ENCODE measurements around the gene RPL28. TPM values are rescaled to one million over a fixed set of nuclear protein-coding genes. Genes with fewer than 3 reads are reported as not detected.
A peak's percentile ranks its signal among the peaks of the same experiment; 100 is the strongest.

Gene RPL28
- total RNA-seq, 1 donor from 2014 or later: 1,017 TPM

- Histone ChIP-seq H3K9me3 (ENCODE audit: low read depth) (no peaks in the 10 kb centered on the region), H3K36me3 (no peaks in the 10 kb centered on the region), H3K79me2 (ENCODE audit: low read depth) (peaks cover 26% of the 10 kb centered on the region), H3K27ac (peak overlapping the region; percentile 56), H3K4me1 (peaks cover 8% of the 10 kb centered on the region), H4K20me1 (ENCODE audit: low read depth) (peaks cover 27% of the 10 kb centered on the region), H3K4me2 (peak overlapping the region; percentile 84), H3F3A (ENCODE audit: low read depth) (peaks cover 13% of the 10 kb centered on the region), H2AFZ (replicated peaks) (no peak overlapping the region), H3K9ac (peak overlapping the region; percentile 74), H3K27me3 (no peaks in the 10 kb centered on the region), H3K4me3 (peak overlapping the region; percentile 95)
- Mint-ChIP-seq H3K27ac (peak overlapping the region; percentile 98), H3K9me3 (no peaks in the 10 kb centered on the region), H3K27me3 (ENCODE audit: insufficient read depth, low read depth) (peaks cover 12% of the 10 kb centered on the region), H3K4me1 (peaks cover 21% of the 10 kb centered on the region), H3K36me3 (peaks cover 8% of the 10 kb centered on the region), H3K4me3 (peak overlapping the region; percentile 98)
- DNase-seq (ENCODE audit: low spot score): no peak
- TF ChIP-seq EZH2 (IDR thresholded peaks at IDR 0.05) (no peak), CTCF (IDR thresholded peaks at IDR 0.05) (no peak)
Observed at GRCh38 chr19:55339889-55340783, 45.6 kb upstream of the RPL28 start.

- peak overlapping the region; percentile 84 for H3K4me2 ChIP-seq
- Mint-ChIP-seq H3K36me3 (peaks cover 8% of the 10 kb centered on the region), H3K9me3 (no peaks in the 10 kb centered on the region), H3K4me1 (peaks cover 25% of the 10 kb centered on the region), H3K27me3 (ENCODE audit: insufficient read depth, low read depth) (peaks cover 14% of the 10 kb centered on the region), H3K4me3 (peak overlapping the region; percentile 98), H3K27ac (peak overlapping the region; percentile 29)
- no peak overlapping the region for H2AFZ ChIP-seq (replicated peaks)
- peak overlapping the region; percentile 35 for H3K27ac ChIP-seq
- H3F3A ChIP-seq (ENCODE audit: low read depth): peaks cover 13% of the 10 kb centered on the region
- peak; percentile 66 for DNase-seq (ENCODE audit: low spot score)
- H3K27me3 ChIP-seq: no peaks in the 10 kb centered on the region
- no peaks in the 10 kb centered on the region for H3K9me3 ChIP-seq (ENCODE audit: low read depth)
- peaks cover 28% of the 10 kb centered on the region for H4K20me1 ChIP-seq (ENCODE audit: low read depth)
- no peaks in the 10 kb centered on the region for H3K36me3 ChIP-seq
- peak overlapping the region; percentile 74 for H3K9ac ChIP-seq
- TF ChIP-seq EZH2phosphoT487 (IDR thresholded peaks at IDR 0.05): no peak
- TF ChIP-seq CTCF (IDR thresholded peaks at IDR 0.05): peak; percentile 40
- TF ChIP-seq EZH2 (IDR thresholded peaks at IDR 0.05): no peak
- peaks cover 8% of the 10 kb centered on the region for H3K4me1 ChIP-seq
- peak overlapping the region; percentile 95 for H3K4me3 ChIP-seq
- peaks cover 26% of the 10 kb centered on the region for H3K79me2 ChIP-seq (ENCODE audit: low read depth)
Observed at GRCh38 chr19:55340784-55341147, 45.0 kb upstream of the RPL28 start.

GRCh38 chr19:55341171-55341588 lies 44.6 kb upstream of the RPL28 start:
- peaks cover 8% of the 10 kb centered on the region for H3K36me3 Mint-ChIP-seq
- peak overlapping the region; percentile 29 for H3K27ac Mint-ChIP-seq
- H3K9me3 Mint-ChIP-seq: no peaks in the 10 kb centered on the region
- H3K4me3 Mint-ChIP-seq: peak overlapping the region; percentile 98
- Histone ChIP-seq H3K27ac (no peak overlapping the region), H3K9me3 (ENCODE audit: low read depth) (no peaks in the 10 kb centered on the region), H3K9ac (peak overlapping the region; percentile 74), H3K4me3 (peak overlapping the region; percentile 95), H3K79me2 (ENCODE audit: low read depth) (peaks cover 26% of the 10 kb centered on the region), H3K4me1 (peaks cover 8% of the 10 kb centered on the region), H3K4me2 (peak overlapping the region; percentile 84), H3F3A (ENCODE audit: low read depth) (peaks cover 13% of the 10 kb centered on the region), H2AFZ (replicated peaks) (no peak overlapping the region), H3K36me3 (no peaks in the 10 kb centered on the region), H4K20me1 (ENCODE audit: low read depth) (peaks cover 33% of the 10 kb centered on the region), H3K27me3 (no peaks in the 10 kb centered on the region)
- peaks cover 25% of the 10 kb centered on the region for H3K4me1 Mint-ChIP-seq
- peaks cover 14% of the 10 kb centered on the region for H3K27me3 Mint-ChIP-seq (ENCODE audit: insufficient read depth, low read depth)
- peak; percentile 93 for DNase-seq (ENCODE audit: low spot score)
- TF ChIP-seq EZH2 (IDR thresholded peaks at IDR 0.05) (no peak), CTCF (IDR thresholded peaks at IDR 0.05) (no peak), EZH2phosphoT487 (IDR thresholded peaks at IDR 0.05) (no peak)
